GM04503 (cell line): ENCODE measurements around the gene CTNND2.
"Not testable (repeated sequence)": the region's sequence is repeated elsewhere in the genome, so short reads cannot be mapped to it uniquely, and the experiment has no call there.

Source experiments
- DNase-seq: peaks from one replicate; pipeline ENCODE4 v3.0.0-alpha.2; 2012; ENCODE audit warnings: low read depth

CTNND2 gene

GRCh38 chr5:11857391-11857790 is 46.9 kb downstream of the CTNND2 start:
- no peak for DNase-seq

- no peak for DNase-seq
Observed at GRCh38 chr5:11854936-11855335, 49.3 kb downstream of the CTNND2 start.

- DNase-seq: no peak
Observed at GRCh38 chr5:11853796-11854195, 50.5 kb downstream of the CTNND2 start.

GRCh38 chr5:11853140-11853539 is 51.1 kb downstream of the CTNND2 start:
- DNase-seq: no peak

DNA sequence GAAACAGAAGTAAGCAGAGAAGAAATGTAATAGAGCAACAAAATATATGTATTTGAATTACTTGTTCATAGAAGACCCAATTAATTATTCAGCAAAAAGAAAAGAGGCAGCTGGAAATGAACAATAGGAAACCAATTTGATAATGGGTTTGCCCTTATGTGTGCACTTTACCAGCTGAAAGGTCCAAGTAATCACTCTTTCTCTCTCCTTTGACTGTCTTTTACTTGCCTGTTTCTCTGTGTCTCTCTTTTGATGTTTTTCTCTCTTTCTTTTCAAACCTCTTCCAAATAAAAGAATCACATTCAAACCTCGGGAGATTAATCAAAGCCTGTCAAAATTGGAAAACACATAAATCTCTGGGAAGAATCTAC is 51.5 kb downstream of the CTNND2 start:
- no peak for DNase-seq

GRCh38 chr5:11851965-11852716 is 52.1 kb downstream of the CTNND2 start:
- no peak for DNase-seq

DNA sequence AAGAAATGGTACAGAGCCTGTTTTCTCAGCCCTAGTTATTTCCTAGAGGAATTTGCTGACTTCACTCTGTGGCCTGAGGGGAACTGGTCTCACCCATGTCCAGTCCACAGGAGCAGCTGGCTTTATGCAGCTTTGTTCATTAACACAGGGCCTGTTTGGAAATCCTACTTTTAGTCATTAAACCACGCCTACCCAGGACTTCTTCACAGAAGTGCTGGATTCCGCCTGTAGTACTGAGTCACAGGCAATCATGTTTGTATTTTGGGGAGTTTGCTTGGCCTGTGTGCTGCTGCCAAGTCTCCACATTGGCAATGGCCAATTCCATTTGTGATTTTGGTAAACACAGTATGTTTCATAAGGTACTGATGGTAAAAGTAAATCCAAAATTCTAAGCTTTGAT is 52.8 kb downstream of the CTNND2 start:
- no peak for DNase-seq

DNA sequence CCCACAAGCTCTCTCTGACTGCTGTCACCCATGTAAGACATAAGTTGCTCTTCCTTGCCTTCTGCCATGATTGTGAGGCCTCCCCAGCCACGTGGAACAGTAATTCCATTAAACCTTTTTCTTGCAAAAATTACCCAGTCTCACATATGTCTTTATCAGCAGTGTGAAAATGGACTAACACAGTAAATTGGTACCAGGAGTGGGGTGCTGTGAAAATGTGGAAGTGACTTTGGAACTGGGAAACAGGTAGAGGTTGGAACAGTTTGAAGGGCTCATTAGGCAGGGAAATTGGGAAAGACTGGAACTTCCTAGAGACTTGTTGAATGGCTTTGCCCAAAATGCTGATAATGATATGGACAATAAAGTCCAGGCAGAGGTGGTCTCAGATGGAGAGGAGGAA is 75.7 kb downstream of the CTNND2 start:
- DNase-seq: not testable (repeated sequence)

DNA sequence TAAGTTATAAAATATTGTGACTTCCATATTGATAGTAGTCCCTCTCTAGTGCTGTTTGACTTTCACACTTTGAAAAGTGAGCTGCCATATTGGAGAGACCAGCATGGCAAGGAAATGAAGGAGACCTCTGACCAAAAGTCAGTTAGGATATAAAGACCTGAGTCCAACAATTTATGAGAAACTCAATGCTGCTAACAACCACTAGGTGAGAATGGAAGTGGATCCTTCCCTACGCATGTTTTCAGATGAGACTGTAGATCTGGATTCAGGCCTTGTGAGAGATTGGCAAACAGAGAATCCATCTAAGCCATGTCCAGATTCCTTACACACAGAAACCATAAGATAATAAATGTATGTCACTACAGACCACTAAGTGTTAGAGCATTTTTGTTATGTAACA is 81.6 kb downstream of the CTNND2 start:
- no peak for DNase-seq

GRCh38 chr5:11815916-11816315 is 88.3 kb downstream of the CTNND2 start:
- DNase-seq: no peak

DNA sequence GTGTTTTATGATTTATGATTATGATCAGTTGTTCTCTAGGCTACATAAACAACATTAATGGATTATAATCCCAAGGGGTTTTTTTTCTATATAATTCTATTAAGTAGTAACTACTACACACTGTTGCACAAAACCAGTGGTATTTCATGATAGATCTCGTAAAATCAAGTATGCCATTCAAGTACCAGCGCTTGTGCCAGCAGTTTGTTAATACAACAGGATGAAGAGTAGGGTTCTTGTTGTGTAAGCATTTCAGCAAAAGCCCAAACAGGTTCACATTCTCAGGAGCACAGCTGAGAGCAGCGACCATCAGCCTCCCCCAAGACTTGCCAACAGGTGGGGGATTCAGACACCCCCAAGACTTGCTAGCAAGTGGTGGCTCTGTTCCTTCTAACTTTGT is 88.8 kb downstream of the CTNND2 start:
- no peak for DNase-seq

GRCh38 chr5:11814373-11814772 is 89.9 kb downstream of the CTNND2 start:
- no peak for DNase-seq

DNA sequence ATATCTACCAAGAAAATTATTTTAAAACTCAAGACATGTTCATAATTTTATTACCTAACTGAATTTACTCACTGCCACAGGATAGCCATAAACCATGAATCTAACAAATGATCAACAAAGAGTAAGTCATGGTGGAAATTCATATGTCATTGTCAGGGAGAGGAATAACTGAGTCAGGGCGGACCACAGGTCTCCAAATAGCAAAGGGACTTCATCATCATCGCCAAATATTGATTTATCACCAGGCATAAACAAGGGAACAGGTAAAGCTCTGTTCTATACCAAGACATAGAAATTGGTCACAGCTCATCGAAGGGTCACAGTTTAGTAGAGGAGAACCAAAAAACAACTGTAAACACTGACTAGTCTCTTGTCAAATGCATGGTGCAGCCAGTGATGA is 94.8 kb downstream of the CTNND2 start:
- DNase-seq: no peak

DNA sequence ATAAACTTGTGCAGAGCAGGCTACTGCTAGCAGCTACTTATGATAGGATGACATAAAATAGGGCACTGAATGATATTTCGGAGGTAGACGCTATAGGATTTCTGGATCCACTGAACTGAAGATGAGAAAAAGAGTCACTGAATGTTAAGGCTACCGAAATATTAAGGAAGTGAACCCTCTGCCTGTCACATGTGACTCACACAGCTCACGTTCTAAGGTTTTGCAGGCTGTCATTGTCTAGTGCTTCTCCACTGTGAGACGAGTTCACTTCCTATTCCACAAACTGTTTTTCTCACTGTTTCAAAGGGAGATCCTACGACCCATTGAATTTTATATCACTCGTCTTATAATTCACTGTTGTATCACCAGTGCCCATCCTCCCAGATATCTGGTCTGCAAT is 100.8 kb downstream of the CTNND2 start:
- no peak for DNase-seq

DNA sequence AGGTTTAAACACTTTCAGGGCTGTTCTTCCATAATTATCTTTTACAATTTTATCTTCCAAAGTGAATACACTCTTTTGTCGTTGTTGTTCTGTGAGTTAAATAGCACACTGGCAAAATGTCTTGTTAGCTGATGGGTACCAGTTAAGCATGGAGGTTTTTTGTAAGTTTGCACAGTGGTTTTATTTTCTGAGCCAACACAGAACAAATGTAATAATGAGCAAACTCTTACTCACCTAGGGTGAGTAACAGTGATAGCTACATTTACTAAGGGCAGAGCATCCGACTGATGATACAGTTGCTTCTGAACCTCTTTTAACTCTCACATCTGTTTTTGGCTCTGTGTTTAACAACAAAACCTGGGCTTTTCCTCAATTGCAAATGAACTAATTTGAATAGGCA is 103.2 kb downstream of the CTNND2 start:
- DNase-seq: no peak

DNA sequence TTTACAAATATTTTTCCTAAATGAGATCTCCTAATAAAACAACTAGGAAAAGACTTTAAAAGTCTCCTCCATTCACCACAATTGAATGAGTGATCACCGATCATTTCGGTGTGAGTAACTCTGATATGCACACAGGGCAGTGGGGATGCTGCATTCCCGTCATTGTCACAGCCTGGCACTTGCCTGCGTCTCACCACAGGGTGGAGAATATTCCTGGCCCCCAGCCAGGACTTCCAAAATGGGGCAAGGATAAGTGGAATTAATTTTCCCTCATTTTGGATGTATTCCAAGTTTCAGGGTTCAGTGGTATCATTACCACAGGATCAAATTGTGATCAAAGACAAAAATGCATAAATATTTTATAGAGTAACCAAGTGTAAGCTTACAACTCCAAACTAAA is 107.1 kb downstream of the CTNND2 start:
- DNase-seq: no peak

DNA sequence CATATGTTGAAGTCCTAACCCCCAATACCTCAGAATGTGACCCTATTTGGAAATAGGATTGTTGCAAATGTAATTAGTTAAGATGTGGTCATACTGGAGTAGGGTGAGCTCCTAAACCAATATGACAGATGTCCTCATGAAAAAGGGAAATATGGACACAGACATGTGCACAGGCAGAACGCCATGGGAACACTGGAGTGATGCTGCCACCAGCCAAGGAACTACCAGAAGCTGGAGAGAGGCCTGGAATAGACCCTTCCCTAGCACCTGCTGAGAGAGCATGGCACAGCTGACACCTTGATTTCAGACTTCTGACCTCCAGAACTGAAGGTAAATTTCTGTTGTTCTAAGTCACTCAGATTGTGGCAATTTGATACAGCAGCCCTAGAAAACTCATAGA is 110.8 kb downstream of the CTNND2 start:
- DNase-seq: no peak

- DNase-seq: no peak
Observed at GRCh38 chr5:11792621-11793020, 111.6 kb downstream of the CTNND2 start.

DNA sequence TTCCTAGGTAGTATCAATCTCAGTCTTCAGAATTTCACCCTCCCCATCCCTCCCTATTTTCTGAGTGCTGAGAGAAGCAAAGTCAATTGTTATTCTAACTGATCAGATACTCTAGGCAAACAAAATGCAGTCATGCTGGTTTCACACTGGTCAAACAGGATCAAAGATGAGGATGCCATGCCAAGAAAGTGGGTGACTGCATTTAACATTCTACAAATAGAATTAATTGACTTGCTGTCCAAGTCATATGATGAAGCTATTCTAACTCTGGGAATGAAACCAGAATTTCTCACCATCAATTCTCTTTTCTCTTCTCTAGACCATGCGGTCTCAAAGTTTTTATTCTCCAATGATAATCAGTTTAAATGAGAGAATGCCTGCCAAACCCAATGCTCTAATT is 112.5 kb downstream of the CTNND2 start:
- DNase-seq: no peak

DNA sequence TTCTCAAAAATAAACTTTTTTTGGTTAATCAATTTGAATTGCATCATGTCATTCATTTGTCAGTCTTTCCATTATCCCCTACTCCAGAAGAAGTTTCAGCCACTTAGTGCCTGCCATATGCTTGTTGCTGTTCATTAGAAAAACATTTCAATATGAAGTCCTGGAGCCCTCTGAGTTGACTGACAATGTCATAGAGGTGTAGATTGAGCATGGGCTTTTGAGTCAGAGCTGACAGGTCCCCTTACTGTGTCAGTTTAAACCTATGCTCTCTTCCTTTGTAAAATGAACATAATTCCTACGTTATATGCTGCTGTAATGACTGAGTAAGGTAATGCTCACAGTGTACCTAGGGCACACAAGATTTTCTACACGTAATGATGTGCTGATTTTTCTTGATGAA is 114.0 kb downstream of the CTNND2 start:
- DNase-seq: no peak

DNA sequence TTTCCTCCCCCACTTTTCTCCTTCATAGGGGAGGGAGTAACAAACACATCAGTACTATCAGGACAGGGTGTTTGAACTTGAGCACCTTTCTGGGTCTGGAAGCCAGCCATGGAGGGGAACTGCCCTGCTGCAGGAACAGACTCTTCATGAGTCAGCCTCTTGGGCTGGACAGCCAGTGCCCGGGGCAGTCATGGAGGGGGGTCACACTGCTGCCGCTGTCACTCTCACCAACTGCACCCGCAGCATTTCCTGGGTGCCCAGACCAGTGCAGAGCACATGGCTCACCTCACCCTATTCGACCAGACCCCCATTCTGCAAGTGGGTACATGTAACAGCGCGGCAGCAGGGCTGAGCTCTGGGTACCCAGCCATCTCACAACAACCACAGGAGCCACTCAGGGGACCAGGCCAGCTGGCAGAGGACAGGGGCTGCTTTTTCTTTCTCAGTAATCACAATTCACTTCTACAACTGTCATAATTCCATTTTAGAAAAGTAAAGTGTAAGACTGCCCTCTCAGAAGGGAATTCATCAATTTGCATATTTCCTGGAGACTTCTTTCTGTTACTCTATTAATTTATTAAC is 118.4 kb downstream of the CTNND2 start:
- DNase-seq: no peak

DNA sequence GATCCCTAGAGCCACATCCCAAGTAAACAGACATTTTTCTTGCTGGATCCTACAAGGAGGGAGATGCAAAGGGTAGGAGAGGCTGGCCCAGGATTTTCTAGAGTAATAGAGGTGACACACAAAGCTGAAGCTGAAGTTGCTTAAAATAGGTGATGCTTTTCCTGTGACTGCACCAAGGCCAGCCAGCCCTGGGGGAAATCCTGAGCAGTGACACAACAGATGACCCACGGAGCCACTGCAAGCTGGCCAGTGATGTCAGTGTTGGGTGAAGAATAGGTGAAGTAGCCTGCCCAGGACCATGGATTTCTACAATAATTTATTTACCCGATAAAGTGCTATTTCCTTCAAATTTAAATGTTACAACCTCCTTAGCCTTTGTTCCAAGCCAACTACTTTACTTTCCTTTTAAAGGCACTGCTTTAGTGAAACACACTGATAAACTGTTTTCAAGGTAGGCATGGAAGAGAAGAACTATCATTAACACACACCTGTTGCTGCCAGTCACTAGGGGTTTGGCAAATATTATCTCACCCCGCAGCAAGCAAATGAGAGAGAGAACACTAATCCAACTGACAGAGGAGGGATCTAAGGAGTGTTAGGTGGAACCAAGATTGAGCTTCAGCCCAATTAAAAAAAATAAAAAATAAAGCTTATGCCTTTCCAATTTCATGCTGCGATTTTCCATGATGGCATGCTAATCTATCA is 123.5 kb downstream of the CTNND2 start:
- no peak for DNase-seq

- DNase-seq: no peak
Observed at GRCh38 chr5:11777096-11777495, 127.2 kb downstream of the CTNND2 start.

- DNase-seq: no peak
Observed at GRCh38 chr5:11770310-11770709, 133.9 kb downstream of the CTNND2 start.
